Left hindlimb (tissue), 1 donor: ENCODE results near the gene TDRD7.

Experiments used
- DNase-seq: peaks from one replicate; pipeline ENCODE4 v3.0.0-alpha.2; 2018

TDRD7 gene

DNA sequence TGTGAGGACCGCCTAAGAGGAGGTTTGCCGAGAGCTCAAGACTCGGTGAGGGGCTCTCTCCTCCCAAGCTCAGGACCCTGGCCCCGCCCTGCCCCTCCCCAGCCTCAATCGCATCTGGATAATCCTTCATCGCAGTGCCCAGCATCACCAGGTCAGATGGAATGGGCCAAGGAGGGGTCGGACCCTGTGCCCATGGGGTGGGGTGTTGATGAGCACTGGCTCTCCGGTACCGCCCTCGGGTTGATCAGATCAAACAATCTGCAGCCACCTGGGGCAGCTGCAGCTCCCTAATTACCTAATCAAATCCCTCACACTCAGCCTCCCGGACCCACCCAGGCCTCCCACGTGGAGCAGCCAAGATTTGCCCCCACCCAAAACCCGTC lies 24.4 kb upstream of the TDRD7 start:
- DNase-seq = no peak

DNA sequence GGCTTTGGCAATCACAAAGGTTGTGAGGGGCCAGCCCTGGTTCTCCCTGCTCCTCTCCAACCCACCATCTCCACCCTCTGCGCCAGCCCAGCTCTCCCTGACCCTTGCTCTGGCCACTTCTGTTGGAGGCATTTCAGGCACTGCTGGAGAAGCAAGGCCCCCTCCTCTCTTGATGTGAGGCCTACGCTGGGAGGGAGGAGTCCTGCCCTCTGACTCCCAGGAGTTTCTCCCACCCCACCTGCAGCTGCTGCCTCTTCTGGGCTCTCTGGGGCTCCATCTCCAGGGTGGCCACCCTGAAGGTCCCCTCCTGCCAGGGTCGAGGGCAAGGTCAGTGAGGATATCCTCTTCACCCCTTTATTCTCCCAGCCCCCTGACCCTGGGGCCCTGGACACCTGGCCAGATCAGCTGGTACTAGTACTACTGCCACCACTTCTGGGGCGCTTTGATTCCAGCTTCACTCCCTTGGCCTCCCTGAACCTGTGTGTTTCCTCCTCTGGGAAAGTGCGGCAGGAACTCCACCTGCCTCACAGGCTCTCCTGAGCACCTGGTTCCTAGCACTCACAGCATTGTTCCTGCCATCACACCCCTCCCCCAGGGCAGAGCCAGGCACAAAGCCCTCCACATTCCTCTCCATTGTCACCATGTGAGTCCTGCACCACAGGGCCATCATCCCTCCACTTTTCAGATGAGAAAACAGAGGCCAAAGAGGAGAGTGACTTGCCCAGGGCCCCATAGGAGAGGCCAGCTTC lies 23.8 kb upstream of the TDRD7 start:
- DNase-seq = no peak

DNA sequence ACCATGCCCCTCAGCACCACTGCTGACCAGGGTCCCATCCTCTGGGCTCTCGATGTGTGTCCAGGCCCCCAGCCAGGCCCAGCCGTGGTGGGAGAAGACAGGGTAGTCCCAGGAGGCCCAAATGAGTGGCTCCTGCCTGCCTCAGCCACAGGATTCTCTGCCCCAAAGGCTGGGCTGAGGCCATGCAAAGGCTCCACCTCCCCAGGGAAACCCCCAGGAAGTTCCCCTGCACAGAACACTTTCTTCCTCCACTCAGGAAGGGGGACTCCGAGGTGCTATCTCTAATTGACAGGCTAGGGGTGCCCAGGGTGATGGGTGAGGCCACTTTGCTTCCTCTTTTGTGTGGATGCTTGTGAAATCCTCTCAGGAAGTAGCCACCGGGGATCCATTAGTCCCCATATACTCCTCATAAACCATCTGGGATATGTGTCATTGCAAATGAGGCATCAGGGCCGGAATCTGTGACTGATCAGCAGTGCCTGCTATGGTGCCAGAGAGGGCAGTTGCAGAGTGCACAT lies 23.1 kb upstream of the TDRD7 start:
- no peak for DNase-seq

DNA sequence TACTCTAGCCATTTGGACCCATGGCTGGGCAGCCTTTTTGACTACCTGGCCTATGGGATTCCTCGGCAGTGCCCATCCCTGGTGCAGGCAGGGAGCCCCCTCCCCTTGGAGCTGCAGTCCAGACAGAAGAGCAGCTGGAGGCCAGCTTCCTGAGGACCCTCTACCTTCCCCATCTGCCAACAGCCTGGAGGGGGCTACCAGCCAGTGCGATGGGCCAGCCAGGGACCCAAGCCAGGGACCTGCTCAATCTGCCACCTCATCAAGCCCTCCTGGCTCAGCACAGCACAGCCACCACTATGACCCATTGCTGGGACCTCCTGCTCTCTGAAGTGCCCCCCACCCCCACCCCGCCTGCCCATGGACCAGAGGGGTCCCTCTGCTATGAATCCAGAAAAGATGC lies 22.6 kb upstream of the TDRD7 start:
- no peak for DNase-seq

GRCh38 chr9:97390791-97391406 lies 21.0 kb upstream of the TDRD7 start:
- no peak for DNase-seq

DNA sequence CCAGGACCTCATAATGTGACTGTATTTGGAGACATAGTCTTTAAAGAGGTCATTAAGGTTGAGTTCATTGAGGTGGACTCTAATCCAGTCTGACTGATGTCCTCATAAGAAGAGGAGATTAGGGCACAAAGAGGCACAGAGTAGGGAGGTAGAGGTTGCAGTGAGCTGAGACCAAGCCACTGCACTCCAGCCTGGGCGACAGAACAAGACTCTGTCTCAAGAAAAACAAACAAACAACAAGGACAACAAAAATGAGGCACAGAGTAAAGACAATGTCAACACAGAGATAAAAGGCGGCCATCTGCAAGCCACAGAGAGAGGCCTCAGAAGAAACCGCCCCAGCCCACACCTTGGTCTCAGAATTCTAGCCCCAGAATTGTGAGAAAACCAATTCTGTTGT lies 17.0 kb upstream of the TDRD7 start:
- DNase-seq = no peak

GRCh38 chr9:97395745-97396144 lies 16.2 kb upstream of the TDRD7 start:
- no peak for DNase-seq

DNA sequence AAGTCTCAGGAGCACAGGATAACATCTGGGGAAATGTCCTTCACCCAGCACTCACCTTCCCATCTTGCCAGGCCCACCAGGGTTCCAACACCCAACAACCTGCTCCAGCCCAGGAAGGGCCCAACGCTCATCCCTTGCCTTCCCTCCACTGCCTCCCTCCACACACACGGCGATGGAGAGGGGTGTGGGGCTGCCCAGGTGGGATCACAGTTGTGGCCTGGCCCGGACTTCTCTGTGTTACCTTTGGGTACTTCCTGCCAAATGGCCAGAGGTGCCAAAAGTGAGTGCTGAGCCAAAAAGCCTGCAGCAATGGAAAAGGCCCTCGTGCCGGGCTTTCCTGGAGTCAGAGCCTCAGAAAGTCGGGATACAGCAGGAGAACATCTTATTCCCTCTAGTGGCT lies 15.6 kb upstream of the TDRD7 start:
- no peak for DNase-seq

DNA sequence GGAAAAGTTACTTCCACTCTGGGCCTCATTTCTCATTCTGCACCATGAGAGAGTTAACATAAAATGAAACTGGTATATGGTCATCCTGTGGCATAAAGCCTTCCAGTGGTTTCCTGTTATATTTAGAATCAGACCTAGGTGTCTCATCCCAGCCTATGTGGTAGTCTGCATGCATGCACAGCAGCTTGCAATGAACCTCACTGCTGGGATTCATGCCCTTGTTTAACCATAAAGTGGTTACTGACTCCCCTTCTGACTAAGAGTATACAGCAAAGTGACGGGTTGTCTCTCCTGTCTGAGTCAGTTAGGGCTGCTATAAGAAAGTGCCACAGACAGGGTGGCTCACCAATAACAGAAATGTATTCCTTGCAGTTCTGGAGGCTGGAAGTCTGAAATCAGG lies 14.7 kb upstream of the TDRD7 start:
- DNase-seq = no peak

- DNase-seq = no peak
These were observed 12.7 kb upstream of the TDRD7 start for GRCh38 chr9:97398999-97399758.

GRCh38 chr9:97403746-97404316 lies 8.1 kb upstream of the TDRD7 start:
- no peak for DNase-seq

- no peak for DNase-seq
These were observed 6.3 kb upstream of the TDRD7 start for GRCh38 chr9:97405551-97405950.

GRCh38 chr9:97406620-97407177 lies 5.2 kb upstream of the TDRD7 start:
- DNase-seq = no peak

DNA sequence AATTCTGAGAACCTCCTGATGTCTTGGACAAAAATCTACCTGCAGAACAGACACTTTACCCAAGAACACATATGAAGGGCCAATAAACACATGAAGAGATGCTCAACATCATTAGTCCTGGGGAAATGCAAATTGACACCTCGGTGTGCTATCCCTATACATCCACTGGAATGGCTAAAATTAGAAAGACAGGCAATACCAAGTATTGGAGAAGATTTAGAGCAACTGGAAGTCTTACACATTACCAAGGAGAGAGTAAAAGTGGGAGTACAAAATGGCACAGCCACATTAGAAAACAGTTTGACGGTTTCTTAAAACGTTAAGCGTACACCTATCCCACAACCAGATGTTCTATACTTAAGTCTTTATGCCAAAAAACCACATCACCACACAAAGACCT lies 3.3 kb upstream of the TDRD7 start:
- no peak for DNase-seq

DNA sequence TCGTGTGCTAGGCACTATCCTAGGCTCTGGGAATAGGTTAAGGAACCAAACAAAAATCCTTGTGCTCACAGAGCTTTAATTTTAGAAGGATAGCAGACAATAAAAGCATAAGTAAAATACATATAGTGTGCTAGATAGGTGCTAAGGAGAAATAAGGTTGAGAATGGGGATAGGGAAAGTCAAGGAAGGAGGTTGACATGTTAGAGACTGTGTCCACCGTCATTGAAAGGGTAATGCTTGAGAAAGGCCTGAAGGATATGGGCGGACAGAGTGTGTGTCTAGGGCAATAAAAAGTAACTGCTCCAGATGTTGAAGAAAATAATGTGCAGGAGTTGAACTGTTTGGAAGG lies 482 bp upstream of the TDRD7 start:
- DNase-seq = no peak

GRCh38 chr9:97412626-97413385 lies 910 bp downstream of the TDRD7 start:
- no peak for DNase-seq

DNA sequence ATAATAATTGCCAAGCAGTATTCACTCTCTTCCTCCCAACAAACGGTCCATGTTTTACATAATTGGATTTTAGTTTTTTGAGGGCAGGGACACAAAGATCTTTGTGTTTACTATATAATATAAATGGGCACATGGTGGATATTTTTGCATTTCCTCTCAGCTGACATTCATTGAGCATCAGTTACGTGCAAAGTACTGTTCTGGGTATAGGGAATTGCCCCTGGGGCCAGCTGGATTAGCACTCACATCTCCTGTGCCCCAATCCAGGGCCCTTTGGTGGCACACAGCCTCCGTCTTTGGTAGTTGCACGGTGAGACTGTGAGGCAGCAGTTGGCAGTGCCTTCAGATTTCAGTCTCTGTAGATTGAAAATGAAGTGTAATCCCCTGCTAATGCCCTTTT lies 1.6 kb downstream of the TDRD7 start:
- no peak for DNase-seq

- no peak for DNase-seq
These were observed 3.2 kb downstream of the TDRD7 start for GRCh38 chr9:97415146-97415545.

GRCh38 chr9:97418880-97419279 lies 7.0 kb downstream of the TDRD7 start:
- DNase-seq = no peak

DNA sequence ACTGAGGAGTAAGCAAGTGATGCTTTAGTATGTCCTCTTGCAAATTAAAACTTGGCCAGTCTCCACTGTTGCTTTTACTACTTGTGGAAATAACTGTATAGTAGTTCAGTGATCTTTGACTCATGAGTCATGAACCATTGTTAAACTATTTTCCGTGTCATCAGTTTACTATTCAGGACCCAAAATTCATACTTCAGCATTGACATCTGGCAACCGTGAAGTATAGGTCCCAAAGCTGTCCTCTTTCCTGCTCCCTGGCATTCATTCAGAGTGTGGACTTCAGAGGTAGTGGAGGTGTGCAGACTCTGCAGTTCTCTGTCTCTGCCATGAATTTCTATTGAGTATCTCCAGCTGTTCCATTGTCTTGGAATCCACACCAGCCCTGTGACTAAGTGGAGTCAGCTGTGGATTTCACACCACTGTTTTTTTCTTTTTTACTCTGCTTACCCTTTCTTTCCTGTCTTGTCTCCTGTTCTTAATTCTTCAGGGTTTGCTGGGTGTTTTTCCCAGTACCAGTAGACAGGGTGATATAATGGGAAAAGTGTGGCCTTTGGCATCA lies 7.5 kb downstream of the TDRD7 start:
- DNase-seq = no peak

DNA sequence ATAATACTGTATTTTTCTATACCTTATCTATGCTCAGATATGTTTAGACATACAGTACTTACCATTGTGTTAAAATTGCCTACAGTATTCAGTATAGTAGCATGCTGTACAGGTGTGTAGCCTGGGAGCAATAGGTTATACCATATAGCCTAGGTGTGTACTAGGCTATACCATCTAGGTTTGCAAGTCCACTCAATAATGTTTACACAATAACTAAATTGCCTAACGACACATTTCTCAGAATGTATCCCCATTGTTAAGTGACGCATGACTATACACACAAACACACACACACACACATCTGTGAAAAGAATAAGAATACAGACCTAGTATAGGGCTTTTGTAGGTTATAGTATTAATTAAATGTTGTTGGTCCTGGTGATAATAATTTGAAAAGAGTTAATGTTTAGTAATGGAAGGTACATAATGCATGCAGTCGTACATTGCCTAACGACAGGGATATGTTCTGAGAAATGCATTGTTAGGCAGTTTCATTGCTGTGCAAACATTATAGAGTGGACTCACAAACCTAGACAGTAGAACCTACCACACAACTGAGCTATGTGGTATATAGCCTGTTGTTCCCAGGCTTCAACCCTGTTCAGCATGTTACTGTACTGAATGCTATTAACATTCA lies 13.6 kb downstream of the TDRD7 start:
- no peak for DNase-seq

GRCh38 chr9:97425973-97426336 lies 14.1 kb downstream of the TDRD7 start:
- DNase-seq = no peak
